ENCODE measurements around the gene HECTD4. TPM values are rescaled to one million over a fixed set of nuclear protein-coding genes. Genes with fewer than 3 reads are reported as not detected.
A peak's percentile ranks its signal among the peaks of the same experiment; 100 is the strongest.

HECTD4 gene
- total and polyA plus RNA-seq, 9 of the 15 experiments (the other 6 are each of a cell fraction or from before 2014, with no cell fraction given) = 3.5 to 33.3 (median 13.5) TPM

DNA sequence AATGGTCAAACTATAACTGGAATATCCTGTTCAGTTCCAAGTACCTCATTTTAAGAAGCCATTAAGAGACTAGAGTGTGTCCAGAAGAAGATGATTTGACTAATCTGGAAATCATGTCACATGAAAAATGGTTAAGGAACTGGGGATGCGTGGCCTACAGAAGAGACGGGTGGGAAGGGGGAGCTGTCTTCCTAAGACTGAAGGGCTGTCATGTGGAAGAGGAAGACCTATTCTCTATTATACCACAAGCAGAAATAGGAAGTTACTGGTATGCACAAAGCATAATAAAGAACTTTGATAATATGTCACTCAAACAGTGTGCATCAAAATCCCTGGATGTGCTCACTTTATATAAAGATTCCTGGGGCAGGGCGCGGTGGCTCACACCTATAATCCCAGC, 50.3 kb downstream of the HECTD4 start (continued):
- TF ChIP-seq, protein P1, sequence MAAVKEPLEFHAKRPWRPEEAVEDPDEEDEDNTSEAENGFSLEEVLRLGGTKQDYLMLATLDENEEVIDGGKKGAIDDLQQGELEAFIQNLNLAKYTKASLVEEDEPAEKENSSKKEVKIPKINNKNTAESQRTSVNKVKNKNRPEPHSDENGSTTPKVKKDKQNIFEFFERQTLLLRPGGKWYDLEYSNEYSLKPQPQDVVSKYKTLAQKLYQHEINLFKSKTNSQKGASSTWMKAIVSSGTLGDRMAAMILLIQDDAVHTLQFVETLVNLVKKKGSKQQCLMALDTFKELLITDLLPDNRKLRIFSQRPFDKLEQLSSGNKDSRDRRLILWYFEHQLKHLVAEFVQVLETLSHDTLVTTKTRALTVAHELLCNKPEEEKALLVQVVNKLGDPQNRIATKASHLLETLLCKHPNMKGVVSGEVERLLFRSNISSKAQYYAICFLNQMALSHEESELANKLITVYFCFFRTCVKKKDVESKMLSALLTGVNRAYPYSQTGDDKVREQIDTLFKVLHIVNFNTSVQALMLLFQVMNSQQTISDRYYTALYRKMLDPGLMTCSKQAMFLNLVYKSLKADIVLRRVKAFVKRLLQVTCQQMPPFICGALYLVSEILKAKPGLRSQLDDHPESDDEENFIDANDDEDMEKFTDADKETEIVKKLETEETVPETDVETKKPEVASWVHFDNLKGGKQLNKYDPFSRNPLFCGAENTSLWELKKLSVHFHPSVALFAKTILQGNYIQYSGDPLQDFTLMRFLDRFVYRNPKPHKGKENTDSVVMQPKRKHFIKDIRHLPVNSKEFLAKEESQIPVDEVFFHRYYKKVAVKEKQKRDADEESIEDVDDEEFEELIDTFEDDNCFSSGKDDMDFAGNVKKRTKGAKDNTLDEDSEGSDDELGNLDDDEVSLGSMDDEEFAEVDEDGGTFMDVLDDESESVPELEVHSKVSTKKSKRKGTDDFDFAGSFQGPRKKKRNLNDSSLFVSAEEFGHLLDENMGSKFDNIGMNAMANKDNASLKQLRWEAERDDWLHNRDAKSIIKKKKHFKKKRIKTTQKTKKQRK (IDR thresholded peaks at IDR 0.05; ENCODE audit: borderline replicate concordance, low read depth, low read length) = no peak
- TF ChIP-seq ETV1 (tag; conservative IDR thresholded peaks at IDR 0.05; ENCODE audit: low read depth) (no peak), ZNF212 (CRISPR knock-in tag; IDR thresholded peaks at IDR 0.05) (no peak), ZNF239 (CRISPR knock-in tag; IDR thresholded peaks at IDR 0.05) (no peak), CBX1 (IDR thresholded peaks at IDR 0.05; ENCODE audit: low read depth) (no peak), ZNF41 (CRISPR knock-in tag; conservative IDR thresholded peaks at IDR 0.05) (no peak), HIVEP1 (CRISPR knock-in tag; IDR thresholded peaks at IDR 0.05) (no peak), POLR3A (IDR thresholded peaks at IDR 0.05; ENCODE audit: borderline replicate concordance, extremely low read depth, insufficient read depth, insufficient read length) (no peak), KLF1 (tag; IDR thresholded peaks at IDR 0.05) (no peak), ATF1 (CRISPR knock-in tag; IDR thresholded peaks at IDR 0.05) (no peak), ATF1 (tag; IDR thresholded peaks at IDR 0.05) (no peak), RBFOX2 (IDR thresholded peaks at IDR 0.05; ENCODE audit: low read depth, low read length) (no peak)
- TF ChIP-seq, protein P2, sequence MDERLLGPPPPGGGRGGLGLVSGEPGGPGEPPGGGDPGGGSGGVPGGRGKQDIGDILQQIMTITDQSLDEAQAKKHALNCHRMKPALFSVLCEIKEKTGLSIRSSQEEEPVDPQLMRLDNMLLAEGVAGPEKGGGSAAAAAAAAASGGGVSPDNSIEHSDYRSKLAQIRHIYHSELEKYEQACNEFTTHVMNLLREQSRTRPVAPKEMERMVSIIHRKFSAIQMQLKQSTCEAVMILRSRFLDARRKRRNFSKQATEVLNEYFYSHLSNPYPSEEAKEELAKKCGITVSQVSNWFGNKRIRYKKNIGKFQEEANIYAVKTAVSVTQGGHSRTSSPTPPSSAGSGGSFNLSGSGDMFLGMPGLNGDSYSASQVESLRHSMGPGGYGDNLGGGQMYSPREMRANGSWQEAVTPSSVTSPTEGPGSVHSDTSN (CRISPR knock-in tag; IDR thresholded peaks at IDR 0.05; ENCODE audit: low read depth) = no peak
- TF ChIP-seq, protein P2 (tag; conservative IDR thresholded peaks at IDR 0.05; ENCODE audit: low read depth) = peak; percentile 46
- TF ChIP-seq, protein P3, sequence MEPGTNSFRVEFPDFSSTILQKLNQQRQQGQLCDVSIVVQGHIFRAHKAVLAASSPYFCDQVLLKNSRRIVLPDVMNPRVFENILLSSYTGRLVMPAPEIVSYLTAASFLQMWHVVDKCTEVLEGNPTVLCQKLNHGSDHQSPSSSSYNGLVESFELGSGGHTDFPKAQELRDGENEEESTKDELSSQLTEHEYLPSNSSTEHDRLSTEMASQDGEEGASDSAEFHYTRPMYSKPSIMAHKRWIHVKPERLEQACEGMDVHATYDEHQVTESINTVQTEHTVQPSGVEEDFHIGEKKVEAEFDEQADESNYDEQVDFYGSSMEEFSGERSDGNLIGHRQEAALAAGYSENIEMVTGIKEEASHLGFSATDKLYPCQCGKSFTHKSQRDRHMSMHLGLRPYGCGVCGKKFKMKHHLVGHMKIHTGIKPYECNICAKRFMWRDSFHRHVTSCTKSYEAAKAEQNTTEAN (CRISPR knock-in tag; IDR thresholded peaks at IDR 0.05) = no peak
- TF ChIP-seq, protein P4, sequence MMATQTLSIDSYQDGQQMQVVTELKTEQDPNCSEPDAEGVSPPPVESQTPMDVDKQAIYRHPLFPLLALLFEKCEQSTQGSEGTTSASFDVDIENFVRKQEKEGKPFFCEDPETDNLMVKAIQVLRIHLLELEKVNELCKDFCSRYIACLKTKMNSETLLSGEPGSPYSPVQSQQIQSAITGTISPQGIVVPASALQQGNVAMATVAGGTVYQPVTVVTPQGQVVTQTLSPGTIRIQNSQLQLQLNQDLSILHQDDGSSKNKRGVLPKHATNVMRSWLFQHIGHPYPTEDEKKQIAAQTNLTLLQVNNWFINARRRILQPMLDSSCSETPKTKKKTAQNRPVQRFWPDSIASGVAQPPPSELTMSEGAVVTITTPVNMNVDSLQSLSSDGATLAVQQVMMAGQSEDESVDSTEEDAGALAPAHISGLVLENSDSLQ (IDR thresholded peaks at IDR 0.05) = peak; percentile 14; the same call in 1 of the 2 replicates
- TF ChIP-seq, protein P5, sequence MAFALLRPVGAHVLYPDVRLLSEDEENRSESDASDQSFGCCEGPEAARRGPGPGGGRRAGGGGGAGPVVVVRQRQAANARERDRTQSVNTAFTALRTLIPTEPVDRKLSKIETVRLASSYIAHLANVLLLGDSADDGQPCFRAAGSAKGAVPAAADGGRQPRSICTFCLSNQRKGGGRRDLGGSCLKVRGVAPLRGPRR (CRISPR knock-in tag; IDR thresholded peaks at IDR 0.05) = no peak
- TF ChIP-seq, protein P6, sequence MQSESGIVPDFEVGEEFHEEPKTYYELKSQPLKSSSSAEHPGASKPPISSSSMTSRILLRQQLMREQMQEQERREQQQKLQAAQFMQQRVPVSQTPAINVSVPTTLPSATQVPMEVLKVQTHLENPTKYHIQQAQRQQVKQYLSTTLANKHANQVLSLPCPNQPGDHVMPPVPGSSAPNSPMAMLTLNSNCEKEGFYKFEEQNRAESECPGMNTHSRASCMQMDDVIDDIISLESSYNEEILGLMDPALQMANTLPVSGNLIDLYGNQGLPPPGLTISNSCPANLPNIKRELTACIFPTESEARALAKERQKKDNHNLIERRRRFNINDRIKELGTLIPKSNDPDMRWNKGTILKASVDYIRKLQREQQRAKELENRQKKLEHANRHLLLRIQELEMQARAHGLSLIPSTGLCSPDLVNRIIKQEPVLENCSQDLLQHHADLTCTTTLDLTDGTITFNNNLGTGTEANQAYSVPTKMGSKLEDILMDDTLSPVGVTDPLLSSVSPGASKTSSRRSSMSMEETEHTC (IDR thresholded peaks at IDR 0.05) = no peak

All from K562 (cell line).